ENCODE data around the gene LIPT1. TPM values are rescaled to one million over a fixed set of nuclear protein-coding genes. Genes with fewer than 3 reads are reported as not detected.

LIPT1 gene
- polyA plus RNA-seq, 2 of the 4 experiments (the other 2 are of a cell fraction), result 4.8 to 10.9 TPM

GRCh38 chr2:99156891-99157290 is 2.1 kb downstream of the LIPT1 start:
- ChIA-PET POLR2A (no interaction called here), CTCF (interaction anchor here (1.4 kb wide), 1 partner anchor 507 kb away, joined by 3 read pairs; no protein-coding TSS in a partner anchor)
- H3K4me2 ChIP-seq, result no peak overlapping the region
- H3K9me3 ChIP-seq, result no peaks in the 10 kb centered on the region
- peaks cover 10% of the 10 kb centered on the region; the same call in 1 of the 3 replicates for H3K4me1 ChIP-seq
- no peak for FAIRE-seq
- no peak overlapping the region for H3K27ac ChIP-seq
- TF ChIP-seq HOXB5 (CRISPR knock-in tag; IDR thresholded peaks at IDR 0.05) (no peak), HES2 (IDR thresholded peaks at IDR 0.05) (no peak), RAD21 (conservative IDR thresholded peaks at IDR 0.05 in 1 of 2, IDR thresholded peaks at IDR 0.05 in 1 of 2) (no peak)
- no peak for DNase-seq (ENCODE audit: low read depth in 1 of 2, low spot score in 1 of 2)
- ATAC-seq, result no peak
- no peak overlapping the region for H3K4me3 ChIP-seq
- WGBS (ENCODE audit: missing lambda C conversion rate), result 77% methylated on average over 1 of the region's 1 CpG

GRCh38 chr2:99158599-99158998 is 3.8 kb downstream of the LIPT1 start:
- ChIA-PET CTCF (interaction anchor here (1.9 kb wide), 1 partner anchor 14 kb away, joined by 6 read pairs; no protein-coding TSS in a partner anchor), POLR2A (no interaction called here)
- DNase-seq (ENCODE audit: low read depth in 1 of 2, low spot score in 1 of 2) (no peak), ATAC-seq (no peak), FAIRE-seq (no peak)
- Histone ChIP-seq H3K4me2 (no peak overlapping the region), H3K4me1 (peaks cover 9% of the 10 kb centered on the region; the same call in 1 of the 3 replicates), H3K9me3 (no peaks in the 10 kb centered on the region), H3K27ac (no peak overlapping the region), H3K4me3 (no peak overlapping the region)
- TF ChIP-seq KDM1A (IDR thresholded peaks at IDR 0.05; ENCODE audit: low read depth) (no peak), MYC (IDR thresholded peaks at IDR 0.05; ENCODE audit: borderline replicate concordance, low read length) (no peak), SMC3 (IDR thresholded peaks at IDR 0.05) (no peak), BCL3 (IDR thresholded peaks at IDR 0.05) (no peak)
- WGBS (ENCODE audit: missing lambda C conversion rate), result 95% methylated on average over 5 of the region's 5 CpGs

GRCh38 chr2:99159594-99159993 is 4.8 kb downstream of the LIPT1 start:
- FAIRE-seq, result no peak
- no peak for ATAC-seq
- H3K27ac ChIP-seq, result no peak overlapping the region
- no peak for DNase-seq (ENCODE audit: low read depth in 1 of 2, low spot score in 1 of 2)
- ChIA-PET POLR2A (no interaction called here), CTCF (no interaction called here)
- peaks cover 4% of the 10 kb centered on the region; the same call in 1 of the 3 replicates for H3K4me1 ChIP-seq
- no peak for TF ChIP-seq FOSL2 (IDR thresholded peaks at IDR 0.05)
- TF ChIP-seq FOSL2 (CRISPR knock-in tag; IDR thresholded peaks at IDR 0.05), result no peak
- TF ChIP-seq RCOR1 (IDR thresholded peaks at IDR 0.05; ENCODE audit: low read depth, low read length), result no peak
- no peak for TF ChIP-seq EHMT2 (IDR thresholded peaks at IDR 0.05; ENCODE audit: low read depth)
- TF ChIP-seq HEYL (CRISPR knock-in tag; IDR thresholded peaks at IDR 0.05), result no peak
- TF ChIP-seq ZFP36 (IDR thresholded peaks at IDR 0.05; ENCODE audit: borderline replicate concordance, partially characterized antibody), result no peak
- TF ChIP-seq NFE2L2 (conservative IDR thresholded peaks at IDR 0.05; ENCODE audit: low read length), result no peak
- no peak for TF ChIP-seq MAFK (IDR thresholded peaks at IDR 0.05; ENCODE audit: partially characterized antibody)
- no peak for TF ChIP-seq HOXB13 (CRISPR knock-in tag; IDR thresholded peaks at IDR 0.05; ENCODE audit: low read depth)
- no peak for TF ChIP-seq FOXS1 (CRISPR knock-in tag; IDR thresholded peaks at IDR 0.05)
- TF ChIP-seq HES2 (IDR thresholded peaks at IDR 0.05), result no peak
- no peak for TF ChIP-seq HOXB5 (CRISPR knock-in tag; IDR thresholded peaks at IDR 0.05)
- TF ChIP-seq HDAC2 (IDR thresholded peaks at IDR 0.05), result no peak
- no peak for TF ChIP-seq USF2 (IDR thresholded peaks at IDR 0.05)
- no peak for TF ChIP-seq ATOH8 (CRISPR knock-in tag; IDR thresholded peaks at IDR 0.05; ENCODE audit: low read depth)
- no peak for TF ChIP-seq RARB (CRISPR knock-in tag; IDR thresholded peaks at IDR 0.05)
- no peak for TF ChIP-seq GATA3 (IDR thresholded peaks at IDR 0.05; ENCODE audit: borderline replicate concordance)
- TF ChIP-seq ESRRA (IDR thresholded peaks at IDR 0.05; ENCODE audit: borderline replicate concordance, low read length), result no peak
- H3K4me3 ChIP-seq, result no peak overlapping the region
- no peaks in the 10 kb centered on the region for H3K9me3 ChIP-seq
- 82% methylated on average over 4 of the region's 4 CpGs for WGBS (ENCODE audit: missing lambda C conversion rate)
- no peak overlapping the region for H3K4me2 ChIP-seq
